ENCODE measurements around the gene MEAK7.

Gene MEAK7

GRCh38 chr16:84489131-84489530 lies 15.3 kb downstream of the MEAK7 start:
- DNase-seq, result no peak

- no peak for DNase-seq
These were observed 17.1 kb downstream of the MEAK7 start for GRCh38 chr16:84487358-84487757.

GRCh38 chr16:84486551-84487235 lies 17.8 kb downstream of the MEAK7 start:
- no peak for DNase-seq

- no peak for DNase-seq
These were observed 18.3 kb downstream of the MEAK7 start for GRCh38 chr16:84486126-84486525.

GRCh38 chr16:84485255-84486010 lies 19.0 kb downstream of the MEAK7 start:
- no peak for DNase-seq

- peak in 46 of 51 donors; percentile 15 to 86 (median 56) for DNase-seq
These were observed 19.7 kb downstream of the MEAK7 start for GRCh38 chr16:84484579-84485254.

- DNase-seq, result no peak
These were observed 20.4 kb downstream of the MEAK7 start for GRCh38 chr16:84483882-84484565.

GRCh38 chr16:84482951-84483881 lies 21.2 kb downstream of the MEAK7 start:
- DNase-seq, result no peak

- peak in 20 of 51 donors; percentile 11 to 61 (median 28) for DNase-seq
These were observed 22.2 kb downstream of the MEAK7 start for GRCh38 chr16:84482001-84482891.

- DNase-seq, result peak in 1 of 51 donors; percentile 18
These were observed 23.3 kb downstream of the MEAK7 start for GRCh38 chr16:84481051-84481735.

- no peak for DNase-seq
These were observed 24.6 kb downstream of the MEAK7 start for GRCh38 chr16:84479716-84480450.

GRCh38 chr16:84478172-84478947 lies 26.1 kb downstream of the MEAK7 start:
- peak in 1 of 51 donors; percentile 16 for DNase-seq

- no peak for DNase-seq
These were observed 26.8 kb downstream of the MEAK7 start for GRCh38 chr16:84477661-84478060.

GRCh38 chr16:84476401-84476800 lies 28.1 kb downstream of the MEAK7 start:
- DNase-seq, result no peak

- DNase-seq, result no peak
These were observed 28.7 kb downstream of the MEAK7 start for GRCh38 chr16:84475643-84476240.

- no peak for DNase-seq
These were observed 32.5 kb downstream of the MEAK7 start for GRCh38 chr16:84471966-84472365.

- no peak for DNase-seq
These were observed 33.1 kb downstream of the MEAK7 start for GRCh38 chr16:84471316-84471715.

Data from hypothalamus (tissue), 51 donors.